ENCODE measurements around the gene PRSS36. TPM values are rescaled to one million over a fixed set of nuclear protein-coding genes. Genes with fewer than 3 reads are reported as not detected.
A peak's percentile ranks its signal among the peaks of the same experiment; 100 is the strongest.

PRSS36 gene
- total and polyA plus RNA-seq, 9 of the 15 experiments (the other 6 are each of a cell fraction or from before 2014, with no cell fraction given), result 0.09 to 1.2 (median 0.54) TPM; not detected in 2

GRCh38 chr16:31105677-31106213 lies 44.1 kb downstream of the PRSS36 start (continued):
- TF ChIP-seq, protein P1, sequence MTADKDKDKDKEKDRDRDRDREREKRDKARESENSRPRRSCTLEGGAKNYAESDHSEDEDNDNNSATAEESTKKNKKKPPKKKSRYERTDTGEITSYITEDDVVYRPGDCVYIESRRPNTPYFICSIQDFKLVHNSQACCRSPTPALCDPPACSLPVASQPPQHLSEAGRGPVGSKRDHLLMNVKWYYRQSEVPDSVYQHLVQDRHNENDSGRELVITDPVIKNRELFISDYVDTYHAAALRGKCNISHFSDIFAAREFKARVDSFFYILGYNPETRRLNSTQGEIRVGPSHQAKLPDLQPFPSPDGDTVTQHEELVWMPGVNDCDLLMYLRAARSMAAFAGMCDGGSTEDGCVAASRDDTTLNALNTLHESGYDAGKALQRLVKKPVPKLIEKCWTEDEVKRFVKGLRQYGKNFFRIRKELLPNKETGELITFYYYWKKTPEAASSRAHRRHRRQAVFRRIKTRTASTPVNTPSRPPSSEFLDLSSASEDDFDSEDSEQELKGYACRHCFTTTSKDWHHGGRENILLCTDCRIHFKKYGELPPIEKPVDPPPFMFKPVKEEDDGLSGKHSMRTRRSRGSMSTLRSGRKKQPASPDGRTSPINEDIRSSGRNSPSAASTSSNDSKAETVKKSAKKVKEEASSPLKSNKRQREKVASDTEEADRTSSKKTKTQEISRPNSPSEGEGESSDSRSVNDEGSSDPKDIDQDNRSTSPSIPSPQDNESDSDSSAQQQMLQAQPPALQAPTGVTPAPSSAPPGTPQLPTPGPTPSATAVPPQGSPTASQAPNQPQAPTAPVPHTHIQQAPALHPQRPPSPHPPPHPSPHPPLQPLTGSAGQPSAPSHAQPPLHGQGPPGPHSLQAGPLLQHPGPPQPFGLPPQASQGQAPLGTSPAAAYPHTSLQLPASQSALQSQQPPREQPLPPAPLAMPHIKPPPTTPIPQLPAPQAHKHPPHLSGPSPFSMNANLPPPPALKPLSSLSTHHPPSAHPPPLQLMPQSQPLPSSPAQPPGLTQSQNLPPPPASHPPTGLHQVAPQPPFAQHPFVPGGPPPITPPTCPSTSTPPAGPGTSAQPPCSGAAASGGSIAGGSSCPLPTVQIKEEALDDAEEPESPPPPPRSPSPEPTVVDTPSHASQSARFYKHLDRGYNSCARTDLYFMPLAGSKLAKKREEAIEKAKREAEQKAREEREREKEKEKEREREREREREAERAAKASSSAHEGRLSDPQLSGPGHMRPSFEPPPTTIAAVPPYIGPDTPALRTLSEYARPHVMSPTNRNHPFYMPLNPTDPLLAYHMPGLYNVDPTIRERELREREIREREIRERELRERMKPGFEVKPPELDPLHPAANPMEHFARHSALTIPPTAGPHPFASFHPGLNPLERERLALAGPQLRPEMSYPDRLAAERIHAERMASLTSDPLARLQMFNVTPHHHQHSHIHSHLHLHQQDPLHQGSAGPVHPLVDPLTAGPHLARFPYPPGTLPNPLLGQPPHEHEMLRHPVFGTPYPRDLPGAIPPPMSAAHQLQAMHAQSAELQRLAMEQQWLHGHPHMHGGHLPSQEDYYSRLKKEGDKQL (CRISPR knock-in tag; IDR thresholded peaks at IDR 0.05; ENCODE audit: borderline replicate concordance), result no peak
- TF ChIP-seq FOSL1 (tag; conservative IDR thresholded peaks at IDR 0.05) (no peak; the same call in 1 of the 2 replicates), MTA1 (IDR thresholded peaks at IDR 0.05; ENCODE audit: borderline replicate concordance) (peak; percentile 67; the same call in 1 of the 2 replicates), ZFPM2 (CRISPR knock-in tag; IDR thresholded peaks at IDR 0.05) (no peak), L3MBTL2 (IDR thresholded peaks at IDR 0.05) (peak; percentile 95), ETS2 (tag; IDR thresholded peaks at IDR 0.05; ENCODE audit: borderline replicate concordance, poor library complexity, severe bottlenecking) (no peak), ZNF165 (CRISPR knock-in tag; IDR thresholded peaks at IDR 0.05; ENCODE audit: borderline replicate concordance) (no peak), SETDB1 (IDR thresholded peaks at IDR 0.05; ENCODE audit: low read length) (no peak), JUN (IDR thresholded peaks at IDR 0.05; ENCODE audit: borderline replicate concordance, low read depth, low read length) (peak; percentile 83; the same call in 1 of the 2 replicates), JUN (CRISPR knock-in tag; IDR thresholded peaks at IDR 0.05; ENCODE audit: borderline replicate concordance) (no peak), EZH2 (IDR thresholded peaks at IDR 0.05; ENCODE audit: borderline replicate concordance, low read depth, low read length) (no peak), ZNF347 (CRISPR knock-in tag; IDR thresholded peaks at IDR 0.05; ENCODE audit: low read depth) (no peak), ZNF232 (CRISPR knock-in tag; IDR thresholded peaks at IDR 0.05) (no peak), MXI1 (IDR thresholded peaks at IDR 0.05; ENCODE audit: low read depth, low read length) (no peak), ERF (CRISPR knock-in tag; IDR thresholded peaks at IDR 0.05) (peak; percentile 79; the same call in 1 of the 2 replicates), ZNF121 (CRISPR knock-in tag; conservative IDR thresholded peaks at IDR 0.05) (no peak)
- TF ChIP-seq, protein P2, sequence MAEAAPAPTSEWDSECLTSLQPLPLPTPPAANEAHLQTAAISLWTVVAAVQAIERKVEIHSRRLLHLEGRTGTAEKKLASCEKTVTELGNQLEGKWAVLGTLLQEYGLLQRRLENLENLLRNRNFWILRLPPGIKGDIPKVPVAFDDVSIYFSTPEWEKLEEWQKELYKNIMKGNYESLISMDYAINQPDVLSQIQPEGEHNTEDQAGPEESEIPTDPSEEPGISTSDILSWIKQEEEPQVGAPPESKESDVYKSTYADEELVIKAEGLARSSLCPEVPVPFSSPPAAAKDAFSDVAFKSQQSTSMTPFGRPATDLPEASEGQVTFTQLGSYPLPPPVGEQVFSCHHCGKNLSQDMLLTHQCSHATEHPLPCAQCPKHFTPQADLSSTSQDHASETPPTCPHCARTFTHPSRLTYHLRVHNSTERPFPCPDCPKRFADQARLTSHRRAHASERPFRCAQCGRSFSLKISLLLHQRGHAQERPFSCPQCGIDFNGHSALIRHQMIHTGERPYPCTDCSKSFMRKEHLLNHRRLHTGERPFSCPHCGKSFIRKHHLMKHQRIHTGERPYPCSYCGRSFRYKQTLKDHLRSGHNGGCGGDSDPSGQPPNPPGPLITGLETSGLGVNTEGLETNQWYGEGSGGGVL (CRISPR knock-in tag; IDR thresholded peaks at IDR 0.05), result no peak
- TF ChIP-seq, protein P3, sequence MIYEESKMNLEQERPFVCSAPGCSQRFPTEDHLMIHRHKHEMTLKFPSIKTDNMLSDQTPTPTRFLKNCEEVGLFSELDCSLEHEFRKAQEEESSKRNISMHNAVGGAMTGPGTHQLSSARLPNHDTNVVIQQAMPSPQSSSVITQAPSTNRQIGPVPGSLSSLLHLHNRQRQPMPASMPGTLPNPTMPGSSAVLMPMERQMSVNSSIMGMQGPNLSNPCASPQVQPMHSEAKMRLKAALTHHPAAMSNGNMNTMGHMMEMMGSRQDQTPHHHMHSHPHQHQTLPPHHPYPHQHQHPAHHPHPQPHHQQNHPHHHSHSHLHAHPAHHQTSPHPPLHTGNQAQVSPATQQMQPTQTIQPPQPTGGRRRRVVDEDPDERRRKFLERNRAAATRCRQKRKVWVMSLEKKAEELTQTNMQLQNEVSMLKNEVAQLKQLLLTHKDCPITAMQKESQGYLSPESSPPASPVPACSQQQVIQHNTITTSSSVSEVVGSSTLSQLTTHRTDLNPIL (CRISPR knock-in tag; IDR thresholded peaks at IDR 0.05), result no peak
- TF ChIP-seq, protein P4, sequence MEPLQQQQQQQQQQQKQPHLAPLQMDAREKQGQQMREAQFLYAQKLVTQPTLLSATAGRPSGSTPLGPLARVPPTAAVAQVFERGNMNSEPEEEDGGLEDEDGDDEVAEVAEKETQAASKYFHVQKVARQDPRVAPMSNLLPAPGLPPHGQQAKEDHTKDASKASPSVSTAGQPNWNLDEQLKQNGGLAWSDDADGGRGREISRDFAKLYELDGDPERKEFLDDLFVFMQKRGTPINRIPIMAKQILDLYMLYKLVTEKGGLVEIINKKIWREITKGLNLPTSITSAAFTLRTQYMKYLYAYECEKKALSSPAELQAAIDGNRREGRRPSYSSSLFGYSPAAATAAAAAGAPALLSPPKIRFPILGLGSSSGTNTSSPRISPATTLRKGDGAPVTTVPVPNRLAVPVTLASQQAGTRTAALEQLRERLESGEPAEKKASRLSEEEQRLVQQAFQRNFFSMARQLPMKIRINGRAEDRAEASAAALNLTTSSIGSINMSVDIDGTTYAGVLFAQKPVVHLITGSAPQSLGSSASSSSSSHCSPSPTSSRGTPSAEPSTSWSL (CRISPR knock-in tag; IDR thresholded peaks at IDR 0.05; ENCODE audit: borderline replicate concordance), result no peak

Data from K562 (cell line).